SW480 (cell line): ENCODE measurements around the gene TP53I13.

Experiments
- DNase-seq: peaks from one replicate; pipeline ENCODE4 v3.0.0-alpha.2; 2016; ENCODE audit warnings: low spot score

TP53I13 gene

GRCh38 chr17:29593591-29594518 lies 25.4 kb downstream of the TP53I13 start:
- peak; percentile 40 for DNase-seq

GRCh38 chr17:29594519-29595090 lies 26.1 kb downstream of the TP53I13 start:
- no peak for DNase-seq

- no peak for DNase-seq
Measured at GRCh38 chr17:29595107-29595942, 26.8 kb downstream of the TP53I13 start.

- no peak for DNase-seq
Measured at GRCh38 chr17:29595943-29596774, 27.7 kb downstream of the TP53I13 start.

GRCh38 chr17:29596811-29597210 lies 28.3 kb downstream of the TP53I13 start:
- no peak for DNase-seq

- no peak for DNase-seq
Measured at GRCh38 chr17:29597361-29598172, 29.1 kb downstream of the TP53I13 start.

- no peak for DNase-seq
Measured at GRCh38 chr17:29603109-29603674, 34.7 kb downstream of the TP53I13 start.

GRCh38 chr17:29607557-29608195 lies 39.2 kb downstream of the TP53I13 start:
- no peak for DNase-seq

GRCh38 chr17:29608986-29609385 lies 40.5 kb downstream of the TP53I13 start:
- no peak for DNase-seq

GRCh38 chr17:29610395-29610794 lies 41.9 kb downstream of the TP53I13 start:
- DNase-seq = no peak

- no peak for DNase-seq
Measured at GRCh38 chr17:29611351-29612093, 43.0 kb downstream of the TP53I13 start.

GRCh38 chr17:29612094-29612403 lies 43.5 kb downstream of the TP53I13 start:
- no peak for DNase-seq

- DNase-seq = no peak
Measured at GRCh38 chr17:29612404-29613280, 44.1 kb downstream of the TP53I13 start.

GRCh38 chr17:29613352-29613837 lies 44.9 kb downstream of the TP53I13 start:
- no peak for DNase-seq

- no peak for DNase-seq
Measured at GRCh38 chr17:29613856-29614255, 45.4 kb downstream of the TP53I13 start.

GRCh38 chr17:29614349-29615047 lies 46.0 kb downstream of the TP53I13 start:
- DNase-seq = no peak

GRCh38 chr17:29615048-29615385 lies 46.5 kb downstream of the TP53I13 start:
- DNase-seq = no peak
